ENCODE results near the gene TMEM35A.
A peak's percentile ranks its signal among the peaks of the same experiment; 100 is the strongest.
"Not testable (repeated sequence)": the region's sequence is repeated elsewhere in the genome, so short reads cannot be mapped to it uniquely, and the experiment has no call there.

The TMEM35A gene, protein sequence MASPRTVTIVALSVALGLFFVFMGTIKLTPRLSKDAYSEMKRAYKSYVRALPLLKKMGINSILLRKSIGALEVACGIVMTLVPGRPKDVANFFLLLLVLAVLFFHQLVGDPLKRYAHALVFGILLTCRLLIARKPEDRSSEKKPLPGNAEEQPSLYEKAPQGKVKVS

DNA sequence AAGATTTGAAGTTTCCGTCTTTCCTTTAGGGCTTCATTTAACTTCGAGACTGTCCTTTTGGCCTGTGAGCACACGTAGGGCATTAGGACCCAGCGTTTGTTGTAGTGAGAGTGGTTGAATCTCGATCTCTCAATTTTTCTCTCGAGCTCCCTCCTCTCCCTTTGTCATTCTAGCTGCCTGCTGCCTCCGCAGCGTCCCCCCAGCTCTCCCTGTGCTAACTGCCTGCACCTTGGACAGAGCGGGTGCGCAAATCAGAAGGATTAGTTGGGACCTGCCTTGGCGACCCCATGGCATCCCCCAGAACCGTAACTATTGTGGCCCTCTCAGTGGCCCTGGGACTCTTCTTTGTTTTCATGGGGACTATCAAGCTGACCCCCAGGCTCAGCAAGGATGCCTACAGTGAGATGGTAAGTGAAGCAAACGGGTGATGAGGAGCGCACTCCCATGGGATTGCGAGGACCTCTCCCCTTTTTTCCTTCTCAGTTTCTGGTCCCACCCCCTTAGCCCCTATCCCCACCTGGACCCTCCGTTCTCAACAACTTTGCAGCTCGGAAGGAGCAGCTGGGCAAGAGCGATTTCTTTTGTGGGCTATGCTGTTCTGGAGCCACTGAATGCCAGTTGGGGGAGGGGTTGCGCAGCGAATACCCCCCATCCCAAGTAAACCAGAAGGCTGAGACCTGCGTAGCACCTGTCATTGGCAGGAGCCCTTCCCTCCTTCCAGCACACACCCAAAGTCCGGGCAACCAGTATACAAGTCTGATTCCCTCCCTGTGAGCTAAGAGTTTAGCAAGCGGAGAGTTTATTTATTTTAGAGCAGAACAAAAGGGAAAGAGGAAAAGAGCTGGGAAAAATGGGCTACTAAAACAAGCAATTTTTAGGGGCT lies at the start of gene TMEM35A:
TSS of gene TMEM35A (plus strand) at position 164 of the 883 bp plus-strand sequence. CDS start at position 288, 124 bp downstream.
- DNase-seq = no peak

DNA sequence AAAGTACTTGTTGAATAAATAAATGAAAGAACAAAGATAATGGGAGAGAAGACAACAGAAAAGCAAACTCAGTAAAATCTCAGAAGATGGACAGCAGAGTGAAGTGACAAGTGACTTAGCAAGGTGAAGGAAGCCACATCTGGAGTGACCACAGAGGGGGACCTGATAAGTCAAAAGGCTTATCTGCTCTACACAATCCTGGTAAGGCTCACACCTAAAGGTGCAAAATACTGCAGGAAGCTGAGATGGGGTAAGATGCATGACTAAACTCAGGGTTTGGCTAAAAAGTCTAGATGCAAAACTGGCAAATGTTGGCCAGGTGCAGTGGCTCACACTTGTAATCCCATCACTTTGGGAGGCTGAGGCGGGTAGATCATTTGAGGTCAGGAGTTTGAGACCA lies 49.0 kb upstream of the TMEM35A start:
- no peak for DNase-seq

DNA sequence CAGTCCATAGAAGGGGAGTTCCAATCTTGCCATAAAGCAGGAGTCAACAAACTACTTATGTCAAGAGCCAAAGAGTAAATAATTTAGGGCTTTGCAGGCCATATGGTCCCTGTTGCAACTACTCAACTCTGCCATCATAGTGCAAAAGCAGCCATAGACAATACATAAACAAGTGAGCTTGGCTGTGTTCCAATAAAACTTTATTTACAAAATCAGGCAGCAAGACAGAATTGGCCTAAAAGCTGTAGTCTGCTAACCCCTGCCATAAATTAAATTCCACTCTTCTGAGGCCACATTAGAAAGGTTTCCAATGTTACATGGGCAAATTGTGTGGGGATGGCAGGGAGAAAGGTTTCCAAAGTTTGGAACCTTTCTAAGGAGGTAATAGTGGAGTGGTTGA lies 41.4 kb upstream of the TMEM35A start:
- DNase-seq = no peak

DNA sequence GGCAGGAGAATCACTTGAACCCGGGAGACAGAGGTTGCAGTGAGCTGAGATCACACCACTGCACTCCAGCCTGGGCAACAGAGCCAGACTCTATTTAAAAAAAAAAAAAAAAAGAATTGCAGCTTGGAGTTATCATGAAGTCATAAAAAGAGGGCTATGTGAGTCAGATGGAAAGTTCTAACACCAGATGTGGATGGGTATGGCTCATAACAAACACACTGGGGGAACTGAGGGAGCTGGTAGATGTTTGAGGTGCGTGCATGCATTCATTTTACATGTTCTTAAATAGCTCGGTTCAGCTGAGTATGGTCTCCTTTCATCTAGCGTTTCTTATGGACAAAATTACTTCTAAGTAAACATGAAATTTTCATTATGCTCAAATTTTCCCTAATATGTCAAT lies 38.5 kb upstream of the TMEM35A start:
- peak; percentile 51 for DNase-seq

DNA sequence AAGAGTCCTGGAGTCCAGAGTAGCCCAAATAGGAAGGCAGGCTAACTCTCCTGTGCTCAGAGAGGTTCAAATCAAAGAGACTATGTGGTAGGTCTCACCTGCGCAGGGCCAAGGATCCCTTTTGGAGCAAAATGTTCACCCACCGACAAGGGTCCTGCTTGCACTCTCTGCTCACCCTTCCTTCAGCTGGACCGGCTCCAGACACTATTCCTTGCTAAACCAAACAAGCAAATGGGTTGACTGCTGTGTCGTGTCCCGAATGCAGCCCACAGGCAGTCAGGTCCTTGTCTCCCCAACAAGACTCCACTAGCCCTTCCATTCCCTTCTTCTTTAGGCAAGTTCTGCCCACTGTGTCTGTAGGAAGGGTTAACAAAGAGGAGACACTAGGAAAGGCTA lies 27.5 kb upstream of the TMEM35A start:
- DNase-seq = peak; percentile 3

DNA sequence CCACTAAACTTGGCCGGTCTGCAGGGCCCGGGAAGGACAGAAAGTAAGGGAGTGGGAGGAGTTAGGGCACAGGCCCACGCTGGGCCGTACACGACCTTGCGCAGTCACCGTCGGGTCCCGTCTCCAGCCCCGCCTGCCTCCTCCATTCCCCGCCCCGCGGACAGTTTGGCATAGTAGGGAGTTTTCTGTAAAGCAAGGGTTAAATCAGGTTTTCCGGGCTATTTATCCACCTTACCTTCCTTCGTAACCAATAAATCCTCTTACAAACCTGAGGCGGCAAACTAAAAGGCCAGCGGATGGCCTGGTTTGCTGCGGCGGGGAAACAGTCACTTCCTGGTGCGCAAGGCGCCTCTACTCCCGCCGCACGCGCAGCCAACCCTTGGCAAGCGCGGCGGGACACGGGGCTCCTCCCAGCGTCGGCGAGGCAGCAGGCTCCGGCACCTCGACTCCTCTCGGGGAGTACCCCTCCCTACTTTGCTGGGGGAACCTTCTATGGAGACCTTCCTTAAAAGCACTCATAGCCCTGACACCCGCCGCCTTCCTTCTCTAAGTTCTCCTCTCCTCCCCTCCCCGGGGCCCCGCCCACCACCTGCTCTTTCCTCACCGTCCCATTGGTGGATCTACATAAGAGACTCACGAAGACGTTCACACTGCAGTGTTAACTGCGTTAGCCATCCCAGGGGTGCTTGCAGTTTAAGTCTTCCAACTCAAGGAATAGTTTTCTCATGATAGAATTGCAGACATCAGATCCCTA lies 27.0 kb upstream of the TMEM35A start, which contains the start of gene TRMT2B:
TSS of gene TRMT2B (minus strand) at position 563 of the 754 bp plus-strand sequence. CDS start 9,822 bp downstream, outside the sequence.
- DNase-seq = peak; percentile 82

- DNase-seq = not testable (repeated sequence)
Measured at GRCh38 chrX:101056551-101056950, 22.1 kb upstream of the TMEM35A start.

DNA sequence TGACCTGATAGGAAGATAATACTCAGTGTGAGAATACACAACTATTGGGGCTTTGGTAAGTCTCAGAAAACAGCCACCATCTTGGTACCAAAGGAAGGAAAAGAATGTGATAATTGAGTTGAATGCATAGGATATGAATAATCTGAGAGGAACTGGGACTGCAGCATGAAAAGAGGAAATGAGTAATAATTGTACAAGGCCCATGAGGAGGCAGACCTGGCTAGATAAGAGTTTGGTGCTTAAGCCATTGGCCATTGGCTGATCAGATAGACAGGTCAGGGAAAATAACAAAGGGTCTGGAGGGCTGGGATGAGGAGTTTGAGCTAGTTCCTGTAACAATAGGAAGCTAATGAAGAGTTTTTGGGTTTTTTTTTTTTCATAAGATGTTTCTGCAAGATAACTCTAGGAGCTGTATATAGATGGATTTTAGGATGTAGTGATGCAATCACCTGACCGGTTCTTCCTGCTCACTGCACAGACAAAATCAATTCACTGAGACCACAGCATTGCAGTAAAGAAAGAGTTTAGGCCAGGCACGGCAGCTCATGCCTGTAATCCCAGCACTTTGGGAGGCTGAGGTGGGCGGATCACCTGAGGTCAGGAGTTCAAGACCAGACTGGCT lies 21.5 kb upstream of the TMEM35A start:
- peak; percentile 46 for DNase-seq

- no peak for DNase-seq
Measured at GRCh38 chrX:101062176-101062575, 16.5 kb upstream of the TMEM35A start.

- DNase-seq = no peak
Measured at GRCh38 chrX:101071582-101071981, 7.1 kb upstream of the TMEM35A start.

DNA sequence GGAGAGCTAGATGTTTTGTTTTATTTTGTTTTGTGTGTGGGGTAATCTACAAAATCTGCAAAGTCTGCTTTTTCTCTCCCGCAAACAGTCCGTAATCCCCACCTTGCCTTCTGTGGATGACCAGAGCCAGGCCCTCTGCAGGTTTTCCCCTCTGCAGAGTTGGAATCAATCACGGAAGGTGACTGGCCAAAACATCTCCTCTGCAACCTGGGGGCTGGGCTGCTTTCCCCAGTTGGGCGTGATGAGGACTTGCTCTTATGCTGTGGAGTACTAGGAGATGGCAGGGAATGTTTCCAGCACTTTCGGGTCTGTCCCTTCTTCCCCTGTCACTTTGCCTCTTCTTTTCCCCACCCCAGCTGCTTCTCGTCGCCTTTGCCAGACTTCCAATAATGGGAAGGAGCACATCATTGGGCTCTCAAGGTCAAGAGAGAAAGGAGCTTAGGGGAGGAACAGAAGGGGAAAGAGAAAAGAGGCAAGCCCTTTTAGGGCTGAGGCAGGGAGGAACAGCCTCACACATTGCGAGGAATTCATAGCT lies 1.1 kb downstream of the TMEM35A start:
- no peak for DNase-seq

DNA sequence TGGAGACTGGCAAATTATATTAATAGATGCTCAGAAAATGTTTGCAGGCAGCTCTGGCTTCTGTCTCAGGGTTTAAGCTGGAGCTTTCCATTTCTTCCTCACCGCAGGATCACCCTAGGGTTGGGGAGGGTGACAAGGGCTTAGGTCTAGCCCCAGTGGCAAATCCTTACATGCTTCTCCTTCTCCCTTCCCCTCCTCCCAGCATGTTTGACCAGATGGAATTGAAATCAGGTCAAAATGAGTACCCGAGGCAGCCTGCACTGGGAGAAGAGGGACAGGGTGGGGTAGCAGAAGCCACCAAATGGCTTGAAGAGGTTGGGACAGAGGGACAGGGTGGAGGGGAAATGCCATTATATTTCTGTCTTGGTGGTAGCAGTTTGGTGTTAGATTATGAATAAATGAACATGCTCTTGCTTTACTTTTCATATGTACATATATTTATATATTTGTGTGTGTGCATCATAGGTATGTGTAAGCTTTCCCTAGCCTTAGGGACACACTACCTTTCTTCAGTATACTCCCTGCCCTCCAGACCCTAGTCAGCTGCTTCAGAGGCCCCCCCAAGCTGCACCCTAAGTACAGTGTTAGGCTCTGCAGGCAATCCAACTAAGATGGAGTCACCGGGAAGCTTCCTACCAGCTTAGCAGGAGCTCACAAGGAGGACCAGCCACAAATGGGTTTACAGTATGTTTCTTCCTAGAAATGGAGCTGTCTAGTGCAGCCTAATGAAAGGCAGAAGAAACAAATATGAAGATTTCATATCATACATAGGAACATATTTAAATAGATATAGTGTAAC lies 1.8 kb downstream of the TMEM35A start:
- no peak for DNase-seq

DNA sequence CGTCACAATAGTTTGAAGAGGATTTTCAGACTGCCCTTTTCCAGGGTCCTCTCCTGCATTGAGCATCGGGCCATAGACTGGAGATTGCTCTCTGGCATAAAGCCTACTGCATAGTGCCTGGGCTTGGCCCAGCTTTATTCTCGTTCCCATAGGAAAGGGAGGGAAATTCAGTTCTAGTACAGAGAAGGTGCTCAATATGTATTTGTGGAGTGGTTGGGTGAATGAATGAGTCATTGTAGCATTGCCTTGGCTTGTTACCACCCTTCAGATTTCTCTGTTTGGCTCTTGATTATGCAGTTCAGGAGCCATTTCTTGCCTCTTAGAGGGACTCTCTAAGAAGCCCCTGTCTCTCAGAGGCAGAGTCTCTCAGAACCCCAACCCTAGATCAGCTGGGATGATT lies 2.6 kb downstream of the TMEM35A start:
- no peak for DNase-seq

DNA sequence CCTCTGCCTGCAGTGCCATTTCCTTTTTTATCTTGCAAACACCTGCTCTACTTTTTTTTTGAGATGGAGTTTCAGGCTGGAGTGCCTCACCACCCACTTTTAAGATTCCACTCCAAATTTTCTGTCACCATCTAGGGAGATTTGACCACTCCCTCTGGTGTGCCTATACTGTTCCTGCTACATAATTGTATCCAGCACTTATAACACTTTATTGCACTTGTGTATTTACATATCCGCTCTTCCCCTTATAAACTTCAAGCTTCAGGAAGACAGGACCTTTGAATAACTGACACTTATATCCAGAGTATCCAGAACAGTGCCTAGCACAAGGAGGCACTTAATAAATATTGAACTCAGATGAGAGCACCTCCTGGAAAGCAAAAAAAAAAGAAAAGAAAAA lies 13.1 kb downstream of the TMEM35A start:
- no peak for DNase-seq

DNA sequence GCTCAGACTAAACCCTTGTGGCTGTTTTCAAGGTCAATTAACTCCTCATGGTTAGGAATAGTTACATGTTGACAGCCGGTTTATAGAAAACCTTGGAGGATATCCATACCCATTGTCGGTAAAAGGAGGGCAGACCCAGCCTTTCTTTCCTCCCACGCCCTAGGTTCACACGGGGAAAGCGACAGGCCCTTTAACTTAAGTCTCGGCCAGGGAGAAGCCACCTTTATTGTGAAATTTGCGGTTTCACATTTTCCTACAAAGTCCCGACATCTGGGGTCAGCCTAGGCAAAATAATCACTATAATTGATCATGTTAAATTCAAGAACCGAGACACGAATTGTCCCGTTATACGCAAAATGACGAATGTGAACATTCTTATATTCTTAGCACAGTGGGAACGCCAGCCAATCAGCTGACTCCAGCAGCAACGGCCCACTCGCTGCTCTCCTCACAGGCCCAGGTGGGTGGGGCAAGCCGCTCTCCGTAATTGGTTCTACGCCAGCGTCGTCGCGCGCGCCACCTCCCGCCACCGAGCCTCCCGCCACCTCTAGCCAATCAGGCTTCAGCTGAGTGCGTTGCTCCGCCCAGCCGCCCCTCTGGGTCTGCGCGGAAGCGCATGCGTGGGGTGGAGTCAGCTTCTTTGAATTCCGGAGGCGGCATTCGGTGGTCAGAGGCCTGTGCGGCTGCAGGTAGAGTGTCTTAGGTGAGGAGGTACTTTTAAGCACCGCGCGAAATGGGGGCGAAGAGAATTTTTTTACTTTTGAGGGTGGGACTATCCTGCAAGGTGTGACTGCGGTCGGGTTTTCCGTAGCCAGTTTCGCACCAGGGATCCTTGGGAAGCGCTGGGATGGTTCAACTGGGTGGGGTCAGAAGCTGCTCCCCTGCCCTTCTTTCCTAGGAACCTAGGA lies 19.1 kb downstream of the TMEM35A start, which contains the start of gene CENPI:
TSS of gene CENPI (plus strand) at position 659 of the 908 bp plus-strand sequence. CDS start 2,867 bp downstream, outside the sequence.
- peak; percentile 94 for DNase-seq

DNA sequence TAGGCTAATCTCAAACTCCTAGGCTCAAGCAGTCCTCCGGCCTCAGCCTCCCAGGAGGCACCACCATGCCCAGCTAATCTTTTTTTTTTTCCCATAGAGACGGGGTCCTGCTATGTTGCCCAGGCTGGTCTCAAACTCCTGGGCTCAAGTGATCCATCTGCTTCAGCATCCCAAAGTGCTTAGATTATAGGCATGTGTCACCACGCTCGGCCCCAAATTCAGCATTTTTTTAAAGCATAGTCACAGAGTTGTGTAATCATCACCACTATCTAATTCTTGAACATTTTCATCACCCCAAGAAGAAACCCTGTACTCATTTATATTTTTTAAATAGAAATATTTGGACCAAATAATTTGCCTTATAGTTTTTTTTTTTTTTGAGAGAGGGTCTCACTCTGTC lies 29.6 kb downstream of the TMEM35A start:
- DNase-seq = no peak

DNA sequence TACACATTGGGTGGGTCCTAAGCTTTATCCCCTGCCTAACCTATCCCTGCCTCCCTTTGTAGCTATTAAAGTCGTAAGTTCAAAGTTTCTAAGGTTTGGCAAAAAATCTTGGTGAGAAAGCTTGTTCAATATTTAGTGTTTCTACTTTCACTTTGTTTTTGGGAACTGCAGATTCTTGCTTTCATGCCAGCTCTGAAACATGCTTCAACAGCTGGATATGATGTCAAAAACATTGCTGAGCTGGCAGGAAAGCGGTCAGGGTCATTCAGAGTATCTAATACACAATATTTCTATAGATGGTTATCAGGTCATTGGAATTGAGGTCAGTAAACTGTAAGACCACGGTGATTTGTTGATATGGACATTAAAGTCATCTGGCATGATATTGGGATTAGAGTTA lies 39.0 kb downstream of the TMEM35A start:
- DNase-seq = no peak

GRCh38 chrX:101136235-101136634 lies 57.6 kb downstream of the TMEM35A start:
- DNase-seq = no peak

All from activated CD4-positive, alpha-beta T cell treated with anti-CD3 and anti-CD28 coated beads, Interleukin-2, Interleukin-6, amounts not matched to agents 100 ng/mL and 50 ng/mL, durations not matched to agents 16 hours and 8 hours (primary cell).